CD4-positive, alpha-beta T cell treated with Interleukin-2 at 100 ng/mL for 4 hours (primary cell): ENCODE results near the gene SLC22A5.
"Not testable (repeated sequence)": the region's sequence is repeated elsewhere in the genome, so short reads cannot be mapped to it uniquely, and the experiment has no call there.

Experiments used
- DNase-seq: peaks from one replicate; pipeline ENCODE4 v3.0.0-alpha.2; 2020; ENCODE audit warnings: low spot score

The SLC22A5 gene

DNA sequence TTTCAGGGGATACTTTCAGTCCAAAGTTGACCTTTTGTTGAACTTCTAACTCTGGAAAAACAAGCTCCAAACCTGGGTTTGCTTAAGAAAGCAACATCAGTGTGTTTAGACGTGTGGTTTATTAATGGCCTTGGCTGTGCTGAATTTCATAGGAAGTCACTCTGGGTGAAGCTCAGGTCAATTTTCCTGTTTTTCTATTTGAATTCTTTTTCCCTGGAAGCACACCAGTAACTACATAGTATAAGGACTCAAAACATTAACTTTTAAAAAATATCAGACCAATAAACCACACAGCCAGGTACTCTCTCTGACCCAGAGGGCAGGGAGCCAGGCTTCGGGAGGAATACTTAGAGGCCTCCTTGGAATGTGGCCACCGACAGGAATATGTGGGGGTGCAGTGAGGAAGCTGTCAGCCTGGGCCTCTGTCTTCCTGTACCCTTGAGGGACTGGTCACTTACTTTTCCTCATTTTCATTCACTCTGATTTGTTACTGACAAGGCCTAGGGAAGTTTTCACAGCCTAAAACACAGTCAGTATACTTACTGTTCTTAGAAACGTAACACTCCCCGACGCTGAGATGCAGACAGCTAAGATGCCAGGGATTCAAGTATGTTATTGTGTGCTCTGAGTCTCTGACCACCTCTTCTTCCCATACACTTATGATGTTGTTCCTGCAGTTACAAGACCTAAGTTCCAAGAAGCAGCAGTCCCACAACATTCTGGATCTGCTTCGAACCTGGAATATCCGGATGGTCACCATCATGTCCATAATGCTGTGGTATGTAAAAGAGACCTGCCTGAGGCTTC lies 18.9 kb downstream of the SLC22A5 start:
- no peak for DNase-seq

DNA sequence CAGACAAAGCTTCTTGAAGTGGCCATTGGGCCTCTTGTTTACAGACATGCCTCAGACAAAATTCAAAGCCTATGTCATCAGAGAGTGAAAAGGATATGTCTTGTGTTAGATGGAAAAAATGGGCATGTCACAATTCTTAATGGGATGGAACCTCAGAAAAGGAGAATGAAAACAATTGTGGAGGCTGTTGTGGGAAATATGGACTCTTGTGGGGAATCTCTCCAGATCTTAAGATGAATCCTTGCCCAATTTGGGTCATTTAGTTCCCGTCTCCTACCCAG lies 19.5 kb downstream of the SLC22A5 start:
- DNase-seq = no peak

DNA sequence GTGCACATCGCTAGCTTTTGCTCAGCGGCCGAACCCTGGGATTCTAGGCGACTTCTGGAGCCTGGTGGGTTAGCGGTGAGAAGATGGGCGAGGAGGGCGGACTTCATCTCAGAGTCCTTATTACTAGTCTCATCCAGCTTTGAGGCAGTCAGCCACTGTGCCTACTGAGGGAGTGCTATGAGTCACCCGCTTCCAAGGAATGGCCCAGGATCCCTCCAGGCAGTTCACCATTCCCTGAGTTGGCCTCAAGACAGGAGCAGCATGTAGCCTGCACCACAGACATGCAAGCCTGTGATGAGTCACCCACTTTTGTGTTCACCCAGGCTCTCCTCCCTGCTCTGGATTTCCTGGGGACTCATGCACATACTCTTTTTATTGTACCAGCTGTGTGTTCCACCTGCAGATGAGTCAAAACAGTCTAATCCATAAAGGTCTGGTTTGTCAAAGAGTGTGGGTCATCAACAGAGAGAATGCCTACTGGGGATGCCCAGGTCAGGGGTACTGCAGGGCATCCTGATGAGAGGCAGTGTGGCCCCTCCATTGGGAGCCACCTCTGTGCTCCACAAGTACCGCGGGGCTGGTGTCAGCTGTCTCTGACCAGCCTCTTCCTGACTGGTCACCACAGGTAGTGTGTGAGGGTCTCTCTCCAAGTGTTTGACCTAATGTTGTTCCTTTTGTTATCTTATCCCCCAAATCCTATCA lies 20.2 kb downstream of the SLC22A5 start:
- peak; percentile 66 for DNase-seq

DNA sequence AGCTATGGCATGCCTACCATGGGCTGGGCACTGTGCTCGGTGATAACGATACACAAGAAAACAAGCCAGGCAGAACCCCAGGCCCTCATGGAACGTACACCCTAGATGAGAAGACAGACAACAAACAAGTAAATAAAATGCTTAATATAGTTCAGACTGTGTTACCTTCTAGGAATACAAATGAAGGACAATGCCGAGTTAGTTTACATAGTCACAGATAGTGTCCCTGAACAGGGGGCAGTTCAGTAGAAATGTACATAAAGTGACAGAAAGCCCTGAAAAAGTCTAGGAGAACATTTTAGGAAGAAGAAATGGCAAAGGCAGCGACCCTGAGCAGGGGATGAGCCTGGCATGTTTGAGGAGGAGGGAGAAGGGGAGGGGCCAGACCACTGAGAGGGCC lies 21.7 kb downstream of the SLC22A5 start:
- no peak for DNase-seq

DNA sequence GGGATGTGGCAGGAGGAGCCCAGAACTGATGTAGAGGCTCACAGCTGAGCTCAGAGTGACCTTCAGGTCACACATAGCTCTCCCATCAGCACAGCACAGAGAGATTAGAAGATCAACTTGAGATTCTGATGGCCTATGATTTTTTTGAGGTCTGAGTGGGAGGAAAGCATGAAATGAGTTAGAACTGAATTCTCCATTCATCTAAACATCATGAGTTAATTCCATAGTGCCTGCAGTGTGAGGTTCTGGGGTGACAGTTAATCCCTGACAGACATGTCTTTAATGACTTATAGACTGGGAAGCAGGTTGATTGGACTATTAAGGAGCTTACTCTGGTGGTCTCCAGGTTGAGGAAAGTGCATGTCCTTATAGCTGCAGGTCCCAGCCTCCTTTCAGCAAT lies 22.4 kb downstream of the SLC22A5 start:
- DNase-seq = no peak

DNA sequence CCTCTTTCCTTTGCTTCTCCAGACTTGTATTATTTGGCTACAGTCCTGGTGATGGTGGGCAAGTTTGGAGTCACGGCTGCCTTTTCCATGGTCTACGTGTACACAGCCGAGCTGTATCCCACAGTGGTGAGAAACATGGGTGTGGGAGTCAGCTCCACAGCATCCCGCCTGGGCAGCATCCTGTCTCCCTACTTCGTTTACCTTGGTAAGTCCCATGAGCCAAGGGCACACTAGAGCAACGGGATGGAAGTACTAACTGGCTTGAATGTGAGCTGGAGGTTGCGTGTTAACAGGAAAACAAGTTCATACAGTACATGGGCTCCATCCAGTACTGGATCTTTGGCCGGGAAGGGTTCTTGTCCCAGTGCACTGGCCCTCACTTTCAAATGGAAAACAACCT lies 22.9 kb downstream of the SLC22A5 start:
- DNase-seq = no peak

DNA sequence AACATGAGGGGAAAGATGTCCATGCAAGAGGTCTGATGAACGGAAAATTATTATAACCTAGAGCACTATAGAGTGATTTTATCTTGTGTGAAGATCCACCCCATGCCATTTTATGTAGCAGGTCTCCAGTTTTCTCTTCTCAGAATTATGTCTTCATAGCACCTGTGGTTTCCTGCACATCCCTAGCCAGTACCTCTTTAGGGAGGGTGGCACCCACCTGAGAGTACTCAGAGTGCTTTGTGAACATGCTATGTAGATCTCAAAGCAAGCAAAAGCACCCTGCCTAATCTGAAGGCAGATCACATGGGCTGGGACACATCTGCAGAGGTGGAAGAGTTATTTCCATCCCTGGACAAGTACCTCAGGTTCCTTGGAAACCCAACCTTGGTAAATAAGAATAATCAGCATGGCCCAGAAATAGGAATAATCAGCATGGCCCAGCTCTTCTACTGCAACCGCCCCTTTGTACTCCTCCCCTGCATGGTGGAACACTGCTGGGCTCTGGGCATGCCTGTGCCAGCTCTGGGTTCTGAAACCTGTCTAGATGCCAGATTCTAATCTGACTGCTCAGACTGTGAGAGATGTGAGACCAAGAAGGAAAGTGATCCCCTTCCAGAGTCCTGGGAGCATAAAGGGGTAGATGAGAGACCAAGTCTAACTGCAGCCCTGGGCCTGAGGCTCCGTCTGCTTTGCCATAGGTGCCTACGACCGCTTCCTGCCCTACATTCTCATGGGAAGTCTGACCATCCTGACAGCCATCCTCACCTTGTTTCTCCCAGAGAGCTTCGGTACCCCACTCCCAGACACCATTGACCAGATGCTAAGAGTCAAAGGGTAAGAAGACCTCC lies 23.7 kb downstream of the SLC22A5 start:
- DNase-seq = peak; percentile 52

DNA sequence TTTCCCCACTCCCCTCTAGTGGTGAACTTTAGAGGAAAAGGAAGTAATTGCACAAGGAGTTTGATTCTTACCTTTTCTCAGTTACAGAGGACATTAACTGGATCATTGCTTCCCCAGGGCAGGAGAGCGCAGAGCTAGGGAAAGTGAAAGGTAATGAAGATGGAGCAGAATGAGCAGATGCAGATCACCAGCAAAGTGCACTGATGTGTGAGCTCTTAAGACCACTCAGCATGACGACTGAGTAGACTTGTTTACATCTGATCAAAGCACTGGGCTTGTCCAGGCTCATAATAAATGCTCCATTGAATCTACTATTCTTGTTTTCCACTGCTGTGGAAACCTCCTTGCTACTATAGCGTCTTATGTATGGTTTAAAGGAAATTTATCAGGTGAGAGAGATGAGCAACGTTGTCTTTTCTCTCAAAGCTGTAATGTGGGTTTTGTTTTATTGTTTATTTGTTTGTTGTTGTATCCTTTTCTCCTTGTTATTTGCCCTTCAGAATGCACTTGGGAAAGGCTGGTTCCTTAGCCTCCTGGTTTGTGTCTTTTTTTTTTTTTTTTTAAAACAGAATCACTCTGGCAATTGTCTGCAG lies 25.3 kb downstream of the SLC22A5 start:
- no peak for DNase-seq

DNA sequence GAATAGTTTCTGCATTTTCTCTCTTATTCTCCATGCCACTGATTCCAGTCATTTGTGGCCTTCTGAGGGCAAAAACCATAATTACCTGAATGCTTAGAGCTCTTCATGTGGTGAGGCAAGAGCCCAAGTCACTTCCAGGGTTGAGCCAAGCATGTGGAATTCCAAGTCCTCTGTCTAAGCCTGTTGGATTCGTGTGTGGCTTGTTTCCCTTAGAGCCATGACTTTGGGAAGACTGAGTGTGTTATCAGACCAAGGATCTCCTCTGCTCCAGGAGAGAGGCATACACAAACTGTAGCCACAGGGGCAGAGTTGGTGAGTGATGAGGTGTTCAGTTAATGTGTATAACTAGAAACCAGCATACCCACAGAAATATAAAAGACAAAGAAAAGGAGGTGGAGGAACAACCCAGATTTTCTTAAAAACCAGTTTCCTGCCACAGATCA lies 27.1 kb downstream of the SLC22A5 start:
- DNase-seq = peak; percentile 57

DNA sequence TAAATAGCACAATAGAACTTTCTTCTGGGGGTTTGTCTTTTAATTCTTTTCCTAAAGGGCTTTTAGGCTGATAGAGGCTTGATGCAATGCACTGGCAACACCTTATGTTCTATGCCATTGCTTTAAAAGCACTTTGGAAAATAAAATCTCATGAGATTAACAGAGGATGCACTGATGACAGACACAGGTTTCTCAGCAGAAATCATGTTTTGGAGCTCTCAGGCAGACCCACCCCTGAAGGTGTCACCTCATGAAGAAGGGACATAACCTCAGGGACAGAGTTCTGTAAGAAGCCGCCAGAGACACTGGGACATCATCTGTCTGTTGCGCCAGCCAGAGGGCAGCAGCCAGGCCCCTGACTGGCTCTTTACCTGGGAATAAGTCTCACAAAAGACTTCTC lies 27.7 kb downstream of the SLC22A5 start:
- no peak for DNase-seq

DNA sequence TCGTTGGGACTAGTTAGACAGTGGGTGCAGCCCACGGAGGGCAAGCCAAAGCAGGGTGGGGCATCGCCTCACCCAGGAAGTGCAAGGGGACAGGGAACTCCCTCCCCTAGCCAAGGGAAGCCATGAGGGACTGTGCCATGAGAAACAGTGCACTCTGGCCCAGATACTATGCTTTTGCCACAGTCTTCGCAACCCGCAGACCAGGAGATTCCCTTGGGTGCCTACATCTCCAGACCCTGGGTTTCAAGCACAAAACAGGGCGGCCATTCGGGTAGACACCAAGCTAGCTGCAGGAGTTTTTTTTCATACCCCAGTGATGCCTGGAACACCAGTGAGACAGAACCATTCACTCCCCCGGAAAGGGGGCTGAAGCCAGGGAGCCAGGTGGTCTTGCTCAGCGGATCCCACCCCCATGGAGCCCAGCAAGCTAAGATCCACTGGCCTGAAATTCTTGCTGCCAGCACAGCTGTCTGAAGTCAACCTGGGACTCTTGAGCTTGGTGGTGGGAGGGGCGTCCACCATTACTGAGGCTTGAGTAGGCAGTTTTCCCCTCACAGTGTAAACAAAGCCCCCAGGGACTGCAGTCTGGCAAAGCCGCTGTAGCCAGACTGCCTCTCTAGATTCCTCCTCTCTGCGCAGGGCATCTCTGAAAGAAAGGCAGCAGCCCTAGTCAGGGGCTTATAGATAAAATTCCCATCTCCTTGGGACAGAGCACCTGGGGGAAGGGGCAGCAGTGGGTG lies 28.6 kb downstream of the SLC22A5 start:
- DNase-seq = not testable (repeated sequence)

DNA sequence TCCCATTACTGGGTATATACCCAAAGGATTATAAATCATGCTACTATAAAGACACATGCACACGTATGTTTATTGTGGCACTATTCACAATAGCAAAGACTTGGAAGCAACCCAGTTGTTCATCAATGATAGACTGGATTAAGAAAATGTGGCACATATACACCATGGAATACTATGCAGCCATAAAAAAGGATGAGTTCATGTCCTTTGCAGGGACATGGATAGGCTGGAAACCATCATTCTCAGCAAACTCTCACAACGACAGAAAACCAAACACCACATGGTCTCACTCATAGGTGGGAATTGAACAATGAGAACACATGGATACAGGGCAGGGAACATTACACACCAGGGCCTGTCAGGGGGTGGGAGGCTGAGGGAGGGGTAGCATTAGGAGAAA lies 34.5 kb downstream of the SLC22A5 start:
- not testable (repeated sequence) for DNase-seq

DNA sequence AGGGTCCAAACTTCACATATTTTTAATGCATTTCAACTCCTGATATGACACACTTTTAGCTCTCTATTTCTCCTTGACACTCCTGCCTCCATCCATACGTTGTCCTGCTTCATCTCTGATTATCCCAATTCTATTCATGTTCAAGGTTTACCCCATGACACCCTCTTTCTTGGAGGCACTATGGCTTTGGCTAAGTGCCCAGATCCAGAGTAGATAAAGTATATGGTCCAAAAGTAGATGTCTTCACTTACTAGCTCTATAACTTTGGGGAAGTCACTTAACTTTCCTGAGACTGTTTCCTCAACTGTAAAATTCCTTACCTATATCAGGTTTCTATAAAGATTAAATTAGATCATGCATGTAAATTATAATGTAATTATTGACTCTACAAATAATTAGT lies 36.1 kb downstream of the SLC22A5 start:
- no peak for DNase-seq

DNA sequence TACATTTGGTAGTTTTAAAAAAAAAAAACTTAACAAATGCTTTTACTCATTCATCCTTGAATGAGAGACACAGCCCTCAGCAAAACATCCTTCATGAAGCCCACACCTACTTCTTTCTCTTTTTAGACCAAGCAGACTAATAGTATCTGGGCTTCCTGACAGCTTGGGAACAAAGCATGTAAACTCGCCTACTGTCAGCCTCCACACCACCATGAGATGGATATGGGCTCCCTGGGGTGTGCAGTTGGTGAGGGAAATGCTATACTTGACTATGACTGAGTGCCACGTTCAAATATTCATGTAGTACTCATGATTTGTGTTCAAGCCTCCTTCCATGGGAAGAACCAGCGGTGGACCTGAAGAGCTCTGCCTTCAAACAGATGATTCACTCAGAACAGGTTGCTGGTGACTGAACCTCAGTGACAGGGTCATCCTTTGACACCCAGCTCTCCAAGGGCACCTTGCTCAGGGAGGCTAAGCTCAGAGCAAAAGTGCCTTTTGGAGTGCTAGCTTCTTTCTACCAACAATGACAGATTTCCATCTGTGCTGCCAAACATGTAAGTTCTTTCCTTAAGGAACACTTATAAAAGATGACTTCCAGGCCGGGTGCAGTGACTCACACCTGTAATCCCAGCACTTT lies 36.8 kb downstream of the SLC22A5 start:
- DNase-seq = peak; percentile 50

DNA sequence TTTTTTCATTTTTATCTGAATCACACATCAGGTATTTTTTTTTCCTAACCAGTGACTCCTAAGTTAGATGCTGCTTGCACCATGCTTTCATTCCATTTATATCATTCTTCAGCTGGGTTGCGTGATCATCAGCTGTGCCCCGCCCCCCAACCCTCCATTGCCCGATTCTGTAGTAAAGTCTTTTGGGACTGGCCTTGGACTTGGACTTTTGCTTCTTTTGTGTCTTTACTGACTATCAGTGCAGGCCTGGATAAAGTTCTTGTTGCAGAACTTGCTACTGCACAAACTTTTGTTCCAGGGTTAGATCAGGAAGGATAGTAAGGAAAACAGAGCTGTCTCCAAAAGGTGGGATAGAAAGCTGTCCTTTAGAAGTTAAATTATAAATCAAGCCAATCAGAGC lies 38.5 kb downstream of the SLC22A5 start:
- DNase-seq = no peak

DNA sequence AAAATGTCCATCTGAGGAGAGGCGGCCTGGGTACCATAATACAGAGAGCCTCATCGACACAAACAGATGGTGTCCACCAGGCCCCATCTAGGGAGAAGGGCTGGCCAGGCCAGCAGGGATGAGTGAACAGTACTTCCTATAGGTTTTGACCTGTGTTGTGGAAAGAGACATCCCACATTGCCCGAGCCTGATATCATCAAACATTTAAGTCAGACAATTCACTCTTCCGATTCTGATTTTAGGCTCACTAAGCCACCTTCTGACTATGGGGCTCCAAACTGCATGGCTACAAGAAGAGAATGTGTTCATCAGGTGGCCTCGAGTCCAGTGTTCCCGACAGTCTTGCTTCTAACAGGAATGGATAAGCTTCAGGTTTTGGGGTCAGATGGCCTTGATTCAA lies 38.9 kb downstream of the SLC22A5 start:
- no peak for DNase-seq

DNA sequence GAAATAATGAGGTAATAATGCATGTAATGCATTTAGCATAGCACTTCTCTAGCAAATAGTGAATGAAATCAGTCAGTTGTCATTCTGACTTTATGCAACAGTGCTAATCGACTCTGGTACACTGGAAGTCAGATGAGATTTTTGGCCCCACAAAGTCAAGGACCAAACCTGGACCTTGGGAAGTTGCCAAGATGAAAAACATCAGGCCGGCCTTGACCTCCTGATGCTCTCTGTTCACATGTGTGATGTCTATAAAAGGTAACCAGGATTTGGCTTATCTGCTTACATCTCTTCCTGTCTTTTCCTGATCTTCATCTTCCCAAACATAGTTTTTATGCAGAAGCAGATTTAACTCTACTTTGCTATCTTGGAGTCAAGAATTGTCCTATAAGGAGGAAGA lies 39.5 kb downstream of the SLC22A5 start:
- no peak for DNase-seq

DNA sequence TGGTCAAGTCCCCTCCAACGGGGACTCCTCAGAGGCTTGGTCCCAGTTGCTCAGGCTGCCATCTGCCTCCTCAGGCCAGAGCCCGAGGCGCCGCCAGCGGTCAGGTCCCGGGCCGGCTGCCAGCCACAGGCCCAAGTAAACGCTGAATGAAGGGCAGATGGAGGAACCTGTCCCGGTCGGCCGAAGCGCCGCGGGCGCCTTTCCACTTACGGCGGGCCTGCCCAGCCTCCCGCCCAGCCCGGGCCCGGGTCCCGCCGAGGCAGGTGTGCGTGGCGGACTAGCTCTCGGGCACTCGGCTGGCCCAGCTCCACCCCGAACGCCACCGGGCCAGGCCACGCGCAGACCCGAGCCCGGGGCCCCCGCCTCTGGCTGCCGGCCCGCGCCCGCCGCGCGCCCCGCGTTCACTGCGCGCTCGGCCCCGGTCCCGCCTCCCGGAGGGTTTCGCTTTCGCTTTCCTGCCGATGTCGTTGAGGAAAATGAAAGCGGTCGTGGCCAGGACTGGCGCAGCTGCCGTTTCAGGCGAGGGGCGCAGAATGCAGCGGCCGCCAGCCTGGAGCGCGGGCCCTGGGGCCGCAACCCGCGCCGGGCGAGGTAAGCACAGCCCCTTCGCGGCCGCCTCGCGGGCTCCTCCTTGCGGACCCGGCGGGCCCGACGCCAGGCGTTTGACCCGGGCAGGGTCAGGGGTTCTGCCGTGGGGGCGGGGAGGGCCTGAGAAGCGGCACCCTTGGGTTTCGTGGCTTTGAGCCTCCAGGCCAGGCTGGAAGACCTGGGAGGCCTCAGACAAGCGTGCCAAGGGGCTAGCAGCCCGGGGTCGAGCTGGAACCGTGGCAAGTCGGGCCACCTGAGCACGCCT lies 41.2 kb downstream of the SLC22A5 start:
- DNase-seq = peak; percentile 85

DNA sequence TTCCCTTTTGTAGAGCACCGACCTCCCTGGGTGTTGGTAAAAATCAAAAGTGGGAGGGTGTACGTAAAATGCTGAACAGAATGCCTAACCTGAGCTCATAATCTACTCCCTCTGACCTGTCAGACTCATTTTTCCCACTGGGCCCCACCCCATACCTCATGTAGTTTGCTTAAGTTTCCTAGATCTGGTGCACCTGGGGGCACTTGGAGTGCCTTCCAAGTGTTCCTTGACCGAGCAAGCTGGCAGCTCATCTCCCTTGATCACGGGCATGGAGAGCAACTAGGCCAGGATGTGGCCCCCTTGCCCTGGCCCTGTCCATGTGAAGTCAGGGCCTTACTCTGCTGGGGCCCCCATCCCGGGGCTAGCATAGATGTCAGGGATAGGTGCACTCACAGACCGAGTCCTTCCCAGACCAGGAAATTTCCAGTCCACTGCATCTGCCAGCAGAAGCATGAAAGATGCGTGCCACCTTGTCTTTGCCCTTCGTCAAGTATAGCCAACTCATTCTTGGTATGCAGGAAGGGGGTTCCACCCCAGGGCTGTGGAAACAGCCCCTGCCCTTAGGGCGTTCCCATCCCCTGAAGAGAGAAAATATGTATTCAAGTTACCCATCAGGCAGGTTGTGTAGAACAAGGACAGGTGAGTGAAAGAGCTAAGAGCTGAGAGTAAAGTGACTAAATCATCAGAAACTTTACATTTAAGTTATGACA lies 41.9 kb downstream of the SLC22A5 start:
- peak; percentile 78 for DNase-seq

DNA sequence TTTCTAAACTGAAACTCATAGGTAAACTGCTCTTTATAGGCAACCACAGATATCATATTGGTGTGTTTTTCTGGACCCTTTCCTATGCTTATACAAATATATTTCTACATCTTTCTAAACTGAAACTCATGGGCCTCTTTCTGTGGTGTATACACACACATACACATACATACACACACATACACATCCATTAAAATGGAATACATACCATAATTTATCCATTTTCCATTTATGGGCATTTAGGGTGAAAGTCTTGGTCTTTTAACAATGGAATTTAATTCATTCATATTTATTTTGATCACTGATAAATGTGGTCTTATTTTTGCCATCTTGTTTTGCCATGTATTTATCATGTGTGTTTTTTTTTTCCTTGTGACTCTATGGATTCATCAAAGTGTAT lies 44.1 kb downstream of the SLC22A5 start:
- DNase-seq = no peak
